Hepatocyte (in vitro differentiated cells): ENCODE data around the gene HTATSF1. TPM values are rescaled to one million over a fixed set of nuclear protein-coding genes. Genes with fewer than 3 reads are reported as not detected.

Experiments
- DNase-seq: peaks from one replicate; pipeline ENCODE4 v3.0.0-alpha.2; 2016; ENCODE audit warnings: low spot score
- H2AFZ ChIP-seq: fragments of 200-600 bp; sonication (generic); 2 replicates; pipeline ENCODE4 v1.6.0; 2016; ENCODE audit warnings: antibody characterized with exemption, mild to moderate bottlenecking
- H3K27ac ChIP-seq: fragments of 200-600 bp; sonication (generic); 2 replicates; pipeline ENCODE4 v1.5.1; 2016; ENCODE audit warnings: mild to moderate bottlenecking
- H3K27me3 ChIP-seq: fragments of 200-600 bp; sonication (generic); 2 replicates; pipeline ENCODE4 v1.6.1; 2016
- H3K36me3 ChIP-seq: fragments of 200-600 bp; sonication (generic); replicated peaks from 2 replicates; pipeline ENCODE4 v1.5.1; 2016; ENCODE audit warnings: low read depth; ENCODE audit not compliant: insufficient read depth
- H3K4me1 ChIP-seq: fragments of 200-600 bp; sonication (generic); 2 replicates; pipeline ENCODE4 v1.5.1; 2016; ENCODE audit warnings: mild to moderate bottlenecking, moderate library complexity; ENCODE audit not compliant: insufficient read depth
- H3K4me2 ChIP-seq: fragments of 200-600 bp; sonication (generic); 2 replicates; pipeline ENCODE4 v1.6.0; 2016
- H3K4me3 ChIP-seq: fragments of 200-600 bp; sonication (generic); 2 replicates; pipeline ENCODE4 v1.5.1; 2016; ENCODE audit warnings: mild to moderate bottlenecking
- H3K79me2 ChIP-seq: fragments of 200-600 bp; sonication (generic); 2 replicates; pipeline ENCODE4 v1.6.0; 2017; ENCODE audit warnings: mild to moderate bottlenecking
- H3K9me2 ChIP-seq: fragments of 200-600 bp; sonication (generic); replicated peaks from 2 replicates; pipeline ENCODE4 v1.6.0; 2017; ENCODE audit warnings: mild to moderate bottlenecking; ENCODE audit not compliant: insufficient read depth
- H3K9me3 ChIP-seq: fragments of 200-600 bp; sonication (generic); 2 replicates; pipeline ENCODE4 v1.5.1; 2016; ENCODE audit warnings: low read depth, mild to moderate bottlenecking
- H4K20me1 ChIP-seq: fragments of 200-600 bp; sonication (generic); 2 replicates; pipeline ENCODE4 v1.6.0; 2016; ENCODE audit warnings: mild to moderate bottlenecking; ENCODE audit not compliant: insufficient read depth, poor library complexity, severe bottlenecking
- EZH2 ChIP-seq: fragments of 200-600 bp; sonication (generic); IDR thresholded peaks from 2 replicates; pipeline ENCODE4 v1.6.1; 2016; ENCODE audit warnings: antibody characterized with exemption, mild to moderate bottlenecking, borderline replicate concordance
- EZH2phosphoT487 ChIP-seq: fragments of 200-600 bp; sonication (generic); IDR thresholded peaks from one replicate; pipeline ENCODE4 v1.6.1; 2018; ENCODE audit warnings: antibody characterized with exemption, mild to moderate bottlenecking, low read depth, moderate library complexity; ENCODE audit not compliant: unreplicated experiment, severe bottlenecking
- WGBS: methylation state at CpG from one replicate; pipeline ENCODE4 v1.1.6; 2016; ENCODE audit warnings: low lambda C conversion rate; ENCODE audit errors: missing lambda C conversion rate; 5-methylcytosine and 5-hydroxymethylcytosine counted together
- polyA plus RNA-seq: library from polyadenylated mRNA; unstranded; fragments of >200 nt; fragmentation: Nextera tagmentation; extraction: Ambion mirVana; gene quantifications from 2 replicates; pipeline ENCODE4 v1.2.1, GENCODE V29; 2016
- total RNA-seq: library from RNA; depleted of rRNA; stranded (reverse); fragments of >200 nt; gene quantifications from 2 replicates; pipeline ENCODE4 v1.2.3, GENCODE V29; 2014
- TF ChIP-seq, protein P1 (sequence below): fragments of 200-600 bp; sonication (generic); IDR thresholded peaks from 2 replicates; pipeline ENCODE4 v1.5.1; 2016; ENCODE audit warnings: antibody characterized with exemption, mild to moderate bottlenecking; ENCODE audit not compliant: poor library complexity

HTATSF1 gene
- total and polyA plus RNA-seq, 2 experiments from 2014 or later, result 36.6 to 55.3 TPM

DNA sequence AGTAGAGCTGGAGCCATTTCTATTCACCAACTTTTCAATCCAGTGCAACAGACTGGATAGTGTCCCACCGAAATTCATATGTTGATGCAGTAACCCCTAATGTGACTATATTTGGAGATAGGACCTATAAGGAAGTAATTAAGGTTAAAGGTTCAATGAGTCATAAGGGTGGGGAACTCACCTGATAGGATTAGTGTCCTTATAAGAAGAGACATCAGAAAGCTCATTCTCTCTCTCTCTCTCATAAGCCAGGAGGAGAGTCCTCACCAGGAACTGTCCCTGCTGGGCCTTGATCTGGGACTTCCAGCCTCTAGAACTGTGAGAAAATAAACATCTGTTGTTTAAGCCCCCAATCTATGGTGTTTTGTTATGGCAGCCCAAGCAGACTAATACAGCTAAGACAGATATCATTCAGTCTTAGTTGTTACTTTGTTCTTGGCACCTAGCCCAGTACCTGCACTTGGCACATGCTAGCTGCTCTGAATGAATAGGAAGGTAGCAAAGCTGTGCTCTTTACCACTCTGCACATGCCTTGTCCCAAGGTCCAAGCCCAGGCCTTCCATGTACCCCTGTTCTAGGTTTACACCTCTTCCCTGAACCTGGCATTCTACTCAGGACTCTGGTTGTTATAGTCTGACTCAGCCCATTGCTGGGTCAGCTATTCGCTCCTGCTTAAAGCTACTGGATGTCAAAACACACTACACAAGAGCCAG lies 28.8 kb upstream of the HTATSF1 start:
- TF ChIP-seq EZH2, result no peak
- TF ChIP-seq EZH2phosphoT487, result no peak
- TF ChIP-seq, protein P1, sequence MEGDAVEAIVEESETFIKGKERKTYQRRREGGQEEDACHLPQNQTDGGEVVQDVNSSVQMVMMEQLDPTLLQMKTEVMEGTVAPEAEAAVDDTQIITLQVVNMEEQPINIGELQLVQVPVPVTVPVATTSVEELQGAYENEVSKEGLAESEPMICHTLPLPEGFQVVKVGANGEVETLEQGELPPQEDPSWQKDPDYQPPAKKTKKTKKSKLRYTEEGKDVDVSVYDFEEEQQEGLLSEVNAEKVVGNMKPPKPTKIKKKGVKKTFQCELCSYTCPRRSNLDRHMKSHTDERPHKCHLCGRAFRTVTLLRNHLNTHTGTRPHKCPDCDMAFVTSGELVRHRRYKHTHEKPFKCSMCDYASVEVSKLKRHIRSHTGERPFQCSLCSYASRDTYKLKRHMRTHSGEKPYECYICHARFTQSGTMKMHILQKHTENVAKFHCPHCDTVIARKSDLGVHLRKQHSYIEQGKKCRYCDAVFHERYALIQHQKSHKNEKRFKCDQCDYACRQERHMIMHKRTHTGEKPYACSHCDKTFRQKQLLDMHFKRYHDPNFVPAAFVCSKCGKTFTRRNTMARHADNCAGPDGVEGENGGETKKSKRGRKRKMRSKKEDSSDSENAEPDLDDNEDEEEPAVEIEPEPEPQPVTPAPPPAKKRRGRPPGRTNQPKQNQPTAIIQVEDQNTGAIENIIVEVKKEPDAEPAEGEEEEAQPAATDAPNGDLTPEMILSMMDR, result no peak
- Histone ChIP-seq H2AFZ (no peak overlapping the region), H4K20me1 (no peaks in the 10 kb centered on the region), H3K4me2 (no peak overlapping the region), H3K9me3 (no peaks in the 10 kb centered on the region), H3K9me2 (no peaks in the 10 kb centered on the region), H3K27ac (no peak overlapping the region), H3K4me1 (no peaks in the 10 kb centered on the region), H3K4me3 (no peak overlapping the region), H3K79me2 (no peaks in the 10 kb centered on the region), H3K36me3 (no peaks in the 10 kb centered on the region), H3K27me3 (no peaks in the 10 kb centered on the region)
- DNase-seq, result no peak
- WGBS, result 81% methylated on average over 2 of the region's 2 CpGs

DNA sequence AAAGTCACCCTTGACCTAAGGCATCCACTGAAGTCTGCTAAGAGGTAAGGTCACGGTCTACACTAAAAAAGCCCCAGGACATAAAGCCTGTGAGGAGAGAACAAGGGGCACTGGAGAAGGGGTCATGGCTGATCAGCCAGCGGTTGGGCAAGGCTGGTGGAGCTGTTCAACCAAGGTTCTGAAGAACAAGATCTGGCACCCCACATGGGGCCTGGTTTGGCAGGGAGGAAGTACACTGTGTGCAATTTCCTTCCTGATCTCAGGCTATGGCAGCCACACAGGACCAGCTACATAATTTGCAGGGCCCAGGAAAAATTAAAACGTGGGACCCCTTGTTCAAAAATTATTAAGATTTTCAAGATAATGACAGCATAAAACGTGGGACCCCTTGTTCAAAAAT lies 23.7 kb upstream of the HTATSF1 start:
- no peak for DNase-seq
- no peaks in the 10 kb centered on the region for H3K4me1 ChIP-seq
- no peaks in the 10 kb centered on the region for H3K79me2 ChIP-seq
- H3K36me3 ChIP-seq, result no peaks in the 10 kb centered on the region
- no peak for TF ChIP-seq EZH2phosphoT487
- TF ChIP-seq, protein P1, result no peak
- TF ChIP-seq EZH2, result no peak
- H3K4me3 ChIP-seq, result no peak overlapping the region
- no peak overlapping the region for H3K27ac ChIP-seq
- no peaks in the 10 kb centered on the region for H3K9me3 ChIP-seq
- H4K20me1 ChIP-seq, result no peaks in the 10 kb centered on the region
- H3K27me3 ChIP-seq, result no peaks in the 10 kb centered on the region
- H3K4me2 ChIP-seq, result no peak overlapping the region
- no peak overlapping the region for H2AFZ ChIP-seq
- no peaks in the 10 kb centered on the region for H3K9me2 ChIP-seq
- 53% methylated on average over 4 of the region's 4 CpGs for WGBS

DNA sequence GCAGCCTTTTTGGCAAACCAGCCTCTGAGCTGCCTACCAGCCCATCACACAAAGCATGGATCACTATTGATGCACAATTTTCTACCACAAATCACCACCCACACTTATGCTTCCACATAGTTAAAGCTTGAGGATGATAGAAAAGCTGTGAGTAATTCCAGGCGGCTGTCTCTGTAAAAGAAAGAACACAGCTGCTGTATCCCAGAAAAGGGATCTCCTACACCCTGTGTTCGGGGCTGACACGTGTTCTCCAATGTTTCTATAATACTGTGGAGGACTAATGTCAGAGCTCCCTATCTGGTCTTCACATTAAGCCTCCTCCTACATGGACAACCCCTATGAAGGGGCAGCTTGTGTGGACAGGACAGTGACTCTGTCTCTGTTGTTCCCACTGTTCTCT lies 22.2 kb upstream of the HTATSF1 start:
- Histone ChIP-seq H3K9me2 (no peaks in the 10 kb centered on the region), H3K9me3 (no peaks in the 10 kb centered on the region), H4K20me1 (no peaks in the 10 kb centered on the region), H2AFZ (no peak overlapping the region), H3K4me3 (no peak overlapping the region), H3K4me2 (no peak overlapping the region), H3K27me3 (no peaks in the 10 kb centered on the region), H3K79me2 (no peaks in the 10 kb centered on the region), H3K27ac (no peak overlapping the region), H3K36me3 (no peaks in the 10 kb centered on the region), H3K4me1 (no peaks in the 10 kb centered on the region)
- no peak for DNase-seq
- 51% methylated on average over 3 of the region's 3 CpGs for WGBS
- TF ChIP-seq, protein P1, result no peak
- TF ChIP-seq EZH2phosphoT487 (no peak), EZH2 (no peak)
